ENCODE results near the gene EFCAB14. TPM values are rescaled to one million over a fixed set of nuclear protein-coding genes. Genes with fewer than 3 reads are reported as not detected.
"Not testable (repeated sequence)": the region's sequence is repeated elsewhere in the genome, so short reads cannot be mapped to it uniquely, and the experiment has no call there.

The EFCAB14 gene
- total RNA-seq, 1 donor from 2014 or later, result 32.4 TPM

- no peak overlapping the region for H3K4me3 ChIP-seq (ENCODE audit: low read depth, low read length)
- FAIRE-seq (no peak), DNase-seq (ENCODE audit: low read depth) (no peak)
- no peaks in the 10 kb centered on the region for H3K27me3 ChIP-seq (ENCODE audit: control insufficient read depth, insufficient read depth, low read length)
- H3K36me3 ChIP-seq (ENCODE audit: control insufficient read depth, insufficient read depth, low read length), result no peaks in the 10 kb centered on the region
- TF ChIP-seq, protein P1, sequence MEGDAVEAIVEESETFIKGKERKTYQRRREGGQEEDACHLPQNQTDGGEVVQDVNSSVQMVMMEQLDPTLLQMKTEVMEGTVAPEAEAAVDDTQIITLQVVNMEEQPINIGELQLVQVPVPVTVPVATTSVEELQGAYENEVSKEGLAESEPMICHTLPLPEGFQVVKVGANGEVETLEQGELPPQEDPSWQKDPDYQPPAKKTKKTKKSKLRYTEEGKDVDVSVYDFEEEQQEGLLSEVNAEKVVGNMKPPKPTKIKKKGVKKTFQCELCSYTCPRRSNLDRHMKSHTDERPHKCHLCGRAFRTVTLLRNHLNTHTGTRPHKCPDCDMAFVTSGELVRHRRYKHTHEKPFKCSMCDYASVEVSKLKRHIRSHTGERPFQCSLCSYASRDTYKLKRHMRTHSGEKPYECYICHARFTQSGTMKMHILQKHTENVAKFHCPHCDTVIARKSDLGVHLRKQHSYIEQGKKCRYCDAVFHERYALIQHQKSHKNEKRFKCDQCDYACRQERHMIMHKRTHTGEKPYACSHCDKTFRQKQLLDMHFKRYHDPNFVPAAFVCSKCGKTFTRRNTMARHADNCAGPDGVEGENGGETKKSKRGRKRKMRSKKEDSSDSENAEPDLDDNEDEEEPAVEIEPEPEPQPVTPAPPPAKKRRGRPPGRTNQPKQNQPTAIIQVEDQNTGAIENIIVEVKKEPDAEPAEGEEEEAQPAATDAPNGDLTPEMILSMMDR (IDR thresholded peaks at IDR 0.05; ENCODE audit: insufficient read depth, low read length, severe bottlenecking), result no peak
Measured at GRCh38 chr1:46659307-46659870, 59.5 kb downstream of the EFCAB14 start.

DNA sequence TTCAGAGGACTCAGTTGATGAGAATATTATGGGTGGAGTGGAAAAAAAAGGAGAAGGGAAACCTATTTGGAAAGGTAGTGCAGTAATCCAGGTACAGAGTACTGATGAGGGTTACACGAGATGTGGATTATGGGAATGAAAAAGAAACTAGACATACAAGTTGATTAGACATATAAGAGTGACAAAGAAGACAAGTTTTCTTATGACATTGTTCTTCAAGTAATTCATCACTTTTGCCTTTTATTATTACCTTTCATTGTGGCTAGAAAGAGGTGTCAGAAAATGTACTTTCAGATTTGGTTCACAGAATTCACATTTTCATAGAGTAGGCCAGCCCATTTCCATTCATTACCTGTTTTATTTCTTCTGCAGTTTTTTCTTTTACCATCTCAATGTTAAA lies 61.1 kb downstream of the EFCAB14 start:
- FAIRE-seq (no peak), DNase-seq (ENCODE audit: low read depth) (no peak)
- Histone ChIP-seq H3K4me3 (ENCODE audit: low read depth, low read length) (no peak overlapping the region), H3K27me3 (ENCODE audit: control insufficient read depth, insufficient read depth, low read length) (no peaks in the 10 kb centered on the region), H3K36me3 (ENCODE audit: control insufficient read depth, insufficient read depth, low read length) (no peaks in the 10 kb centered on the region)
- TF ChIP-seq, protein P1 (IDR thresholded peaks at IDR 0.05; ENCODE audit: insufficient read depth, low read length, severe bottlenecking), result no peak

GRCh38 chr1:46656643-46657042 lies 62.3 kb downstream of the EFCAB14 start:
- DNase-seq (ENCODE audit: low read depth) (no peak), FAIRE-seq (no peak)
- Histone ChIP-seq H3K4me3 (ENCODE audit: low read depth, low read length) (no peak overlapping the region), H3K36me3 (ENCODE audit: control insufficient read depth, insufficient read depth, low read length) (no peaks in the 10 kb centered on the region), H3K27me3 (ENCODE audit: control insufficient read depth, insufficient read depth, low read length) (no peaks in the 10 kb centered on the region)
- TF ChIP-seq, protein P1 (IDR thresholded peaks at IDR 0.05; ENCODE audit: insufficient read depth, low read length, severe bottlenecking), result no peak

- no peak overlapping the region for H3K4me3 ChIP-seq (ENCODE audit: low read depth, low read length)
- FAIRE-seq, result no peak
- H3K36me3 ChIP-seq (ENCODE audit: control insufficient read depth, insufficient read depth, low read length), result no peaks in the 10 kb centered on the region
Measured at GRCh38 chr1:46655848-46656247, 63.1 kb downstream of the EFCAB14 start.

DNA sequence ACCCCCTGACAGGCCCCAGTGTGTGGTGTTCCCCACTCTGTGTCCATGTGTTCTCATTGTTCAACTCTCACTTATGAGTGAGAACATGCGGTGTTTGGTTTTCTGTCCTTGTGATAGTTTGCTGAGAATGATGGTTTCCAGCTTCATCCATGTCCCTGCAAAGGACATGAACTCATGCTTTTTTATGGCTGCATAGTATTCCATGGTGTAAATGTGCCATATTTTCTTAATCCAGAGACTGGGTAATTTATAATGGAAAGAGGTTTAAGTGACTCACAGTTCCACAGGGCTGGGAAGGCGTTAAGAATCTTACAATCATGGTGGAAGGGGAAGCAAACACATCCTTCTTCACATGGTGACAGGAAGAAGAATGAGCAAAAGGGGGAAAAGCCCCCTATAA lies 64.2 kb downstream of the EFCAB14 start:
- not testable (repeated sequence) for DNase-seq (ENCODE audit: low read depth); H3K4me3 ChIP-seq (ENCODE audit: low read depth, low read length); H3K36me3 ChIP-seq (ENCODE audit: control insufficient read depth, insufficient read depth, low read length); H3K27me3 ChIP-seq (ENCODE audit: control insufficient read depth, insufficient read depth, low read length); FAIRE-seq

More at GRCh38 chr1:46655848-46656247, 63.1 kb downstream of the EFCAB14 start:
- DNase-seq (ENCODE audit: low read depth), result no peak
- H3K27me3 ChIP-seq (ENCODE audit: control insufficient read depth, insufficient read depth, low read length), result no peaks in the 10 kb centered on the region
- TF ChIP-seq, protein P1 (IDR thresholded peaks at IDR 0.05; ENCODE audit: insufficient read depth, low read length, severe bottlenecking), result no peak

DNA sequence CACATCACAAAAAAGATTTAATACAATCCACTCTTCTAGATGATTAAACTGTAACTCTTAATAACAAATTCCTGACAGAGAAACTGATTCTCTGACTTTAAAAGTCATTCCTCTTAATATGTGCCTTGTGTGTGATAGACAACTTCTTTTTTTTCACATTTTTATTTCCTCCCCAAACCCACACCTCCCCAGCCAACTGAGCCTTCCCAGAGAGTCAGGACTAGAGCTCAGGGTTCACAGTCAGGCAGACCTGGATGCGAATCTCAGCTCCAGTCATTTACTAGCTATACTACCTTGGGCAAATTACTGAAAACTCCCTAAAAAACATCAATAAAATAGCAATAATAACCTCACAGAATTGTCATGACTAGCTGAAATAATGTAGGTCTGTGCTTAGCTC lies 64.9 kb downstream of the EFCAB14 start:
- FAIRE-seq, result no peak
- no peaks in the 10 kb centered on the region for H3K36me3 ChIP-seq (ENCODE audit: control insufficient read depth, insufficient read depth, low read length)
- TF ChIP-seq, protein P1 (IDR thresholded peaks at IDR 0.05; ENCODE audit: insufficient read depth, low read length, severe bottlenecking), result no peak
- no peaks in the 10 kb centered on the region for H3K27me3 ChIP-seq (ENCODE audit: control insufficient read depth, insufficient read depth, low read length)
- no peak for DNase-seq (ENCODE audit: low read depth)
- H3K4me3 ChIP-seq (ENCODE audit: low read depth, low read length), result no peak overlapping the region

All from bronchial epithelial cell (primary cell).